H1 (cell line): ENCODE data around the gene PITPNM1. TPM values are rescaled to one million over a fixed set of nuclear protein-coding genes. Genes with fewer than 3 reads are reported as not detected.

Source experiments
- CTCF ChIA-PET: fragments of 300-600 bp; sonication (Branson Sonifier 250); formaldehyde crosslinking; loops from one replicate; lab custom pipeline; 2021; ENCODE audit not compliant: partially characterized antibody; lab: Charles Lee
- POLR2A ChIA-PET: fragments of 300-600 bp; sonication (Branson Sonifier 250); formaldehyde crosslinking; loops from one replicate; lab custom pipeline; 2021; ENCODE audit warnings: inconsistent platforms; ENCODE audit not compliant: partially characterized antibody; lab: Charles Lee
- DNase-seq, 2 experiments: peaks; one replicate each; pipeline versions ENCODE4 v3.0.0 to v3.0.0-alpha.2; 2010 to 2022; ENCODE audit warnings: low spot score in 2 of 2, low read depth in 1 of 2, mixed read lengths in 1 of 2
- FAIRE-seq: peaks from 2 replicates; lab custom pipeline; 2011; peaks lifted over from hg19 to GRCh38; lab: Jason Lieb, UNC
- H2AFZ ChIP-seq: 2 replicates; pipeline ENCODE4 v1.8.1; 2012; ENCODE audit warnings: low read length, inconsistent platforms
- H2AK5ac ChIP-seq: 2 replicates; pipeline ENCODE4 v1.6.1; 2013; ENCODE audit warnings: low read depth, low read length
- H2BK120ac ChIP-seq: replicated peaks from 2 replicates; pipeline ENCODE3; 2013; ENCODE audit warnings: low read depth, low read length, inconsistent platforms
- H2BK12ac ChIP-seq: 2 replicates; pipeline ENCODE4 v1.6.1; 2013; ENCODE audit warnings: low read depth, low read length
- H2BK15ac ChIP-seq: 2 replicates; pipeline ENCODE4 v1.6.1; 2013; ENCODE audit warnings: low read length
- H2BK20ac ChIP-seq: 2 replicates; pipeline ENCODE4 v1.6.1; 2013; ENCODE audit warnings: low read length
- H2BK5ac ChIP-seq: 2 replicates; pipeline ENCODE4 v1.6.1; 2013; ENCODE audit warnings: low read depth, low read length
- H3K14ac ChIP-seq: 2 replicates; pipeline ENCODE4 v1.6.1; 2013; ENCODE audit warnings: inconsistent platforms; ENCODE audit not compliant: insufficient read length
- H3K18ac ChIP-seq: 2 replicates; pipeline ENCODE4 v1.6.1; 2013; ENCODE audit warnings: low read length; ENCODE audit errors: extremely low read depth
- H3K23ac ChIP-seq: 2 replicates; pipeline ENCODE4 v1.6.1; 2013; ENCODE audit warnings: inconsistent platforms; ENCODE audit not compliant: insufficient read length
- H3K23me2 ChIP-seq: 2 replicates; pipeline ENCODE4 v1.6.1; 2013; ENCODE audit warnings: low read depth, low read length
- H3K27ac ChIP-seq: 2 replicates; pipeline ENCODE4 v1.6.1; 2011; ENCODE audit warnings: low read depth, low read length, inconsistent platforms
- H3K27me3 ChIP-seq, 4 experiments: replicated peaks in 1 of 4; 1 replicate in 1 of 4; 2 replicates in 3 of 4; pipeline versions ENCODE4 v1.6.1 to v1.8.1; 2011 to 2013; ENCODE audit warnings: low read length in 3 of 4, mild to moderate bottlenecking in 3 of 4, inconsistent platforms in 2 of 4, mixed read lengths in 2 of 4, moderate library complexity in 1 of 4; ENCODE audit not compliant: control insufficient read depth in 3 of 4, insufficient read depth in 3 of 4; ENCODE audit errors: extremely low read depth in 1 of 4
- H3K36me3 ChIP-seq, 4 experiments: 2 replicates each; pipeline versions ENCODE4 v1.6.1 to v1.8.1; 2011 to 2013; ENCODE audit warnings: mild to moderate bottlenecking in 4 of 4, low read length in 3 of 4, moderate library complexity in 2 of 4, control low read depth in 1 of 4, inconsistent platforms in 1 of 4; ENCODE audit not compliant: insufficient read depth in 4 of 4, control insufficient read depth in 2 of 4
- H3K4ac ChIP-seq: replicated peaks from 2 replicates; pipeline ENCODE3; 2013; ENCODE audit warnings: low read length, low read depth, mixed read lengths, inconsistent platforms; ENCODE audit not compliant: insufficient read length
- H3K4me1 ChIP-seq, 4 experiments: replicated peaks in 1 of 4; 1 replicate in 1 of 4; 2 replicates in 3 of 4; pipeline versions ENCODE4 v1.6.1 to v1.8.1; 2011 to 2013; ENCODE audit warnings: low read length in 3 of 4, inconsistent platforms in 2 of 4, mixed read lengths in 1 of 4; ENCODE audit not compliant: insufficient read depth in 4 of 4, control insufficient read depth in 3 of 4
- H3K4me2 ChIP-seq, 2 experiments: 2 replicates each; pipeline versions ENCODE4 v1.6.1 to v1.8.1; 2011 to 2013; ENCODE audit warnings: low read depth in 2 of 2, low read length in 2 of 2, control low read depth in 1 of 2, inconsistent platforms in 1 of 2, mild to moderate bottlenecking in 1 of 2; ENCODE audit not compliant: insufficient read depth in 1 of 2
- H3K4me3 ChIP-seq, 4 experiments: fragments of 200-600, 300-600 bp in 1 of 4; sonication (generic), shearing (Covaris generic), sonication (Bioruptor Twin) in 1 of 4; 2 replicates each; pipeline versions ENCODE4 v1.5.1 to v1.8.1; 2011 to 2016; ENCODE audit warnings: low read length in 4 of 4, low read depth in 3 of 4, control low read depth in 2 of 4, inconsistent platforms in 2 of 4, mild to moderate bottlenecking in 2 of 4, mixed read lengths in 1 of 4, moderate library complexity in 1 of 4; ENCODE audit not compliant: insufficient read depth in 2 of 4; ENCODE audit errors: extremely low read depth in 1 of 4
- H3K56ac ChIP-seq: replicated peaks from 2 replicates; pipeline ENCODE3; 2013; ENCODE audit warnings: low read depth, mild to moderate bottlenecking, mixed read lengths, low read length, inconsistent platforms; ENCODE audit not compliant: insufficient read length
- H3K79me1 ChIP-seq: 2 replicates; pipeline ENCODE4 v1.6.1; 2013; ENCODE audit warnings: low read depth, low read length, control low read depth
- H3K79me2 ChIP-seq, 2 experiments: 2 replicates each; pipeline versions ENCODE4 v1.6.1 to v1.8.1; 2012 to 2013; ENCODE audit warnings: low read length in 2 of 2, mild to moderate bottlenecking in 2 of 2, inconsistent platforms in 1 of 2; ENCODE audit not compliant: insufficient read depth in 2 of 2, control insufficient read depth in 1 of 2
- H3K9ac ChIP-seq, 4 experiments: replicated peaks in 1 of 4; 1 replicate in 1 of 4; 2 replicates in 3 of 4; pipeline versions ENCODE4 v1.6.1 to v1.8.1; 2011 to 2013; ENCODE audit warnings: low read depth in 3 of 4, low read length in 3 of 4, control low read depth in 2 of 4, mild to moderate bottlenecking in 2 of 4, moderate library complexity in 2 of 4, inconsistent platforms in 1 of 4; ENCODE audit errors: extremely low read depth in 1 of 4
- H3K9me3 ChIP-seq, 2 experiments: 2 replicates each; pipeline versions ENCODE4 v1.6.1 to v1.8.1; 2012 to 2013; ENCODE audit warnings: mild to moderate bottlenecking in 2 of 2, moderate library complexity in 2 of 2, control low read depth in 1 of 2, inconsistent platforms in 1 of 2, low read depth in 1 of 2, low read length in 1 of 2, mixed read lengths in 1 of 2; ENCODE audit not compliant: insufficient read depth in 2 of 2
- H4K20me1 ChIP-seq, 2 experiments: replicated peaks in 1 of 2; 2 replicates each; pipeline versions ENCODE3 to v1.8.1; 2011 to 2013; ENCODE audit warnings: inconsistent platforms in 2 of 2, low read length in 2 of 2, mild to moderate bottlenecking in 1 of 2; ENCODE audit not compliant: insufficient read depth in 2 of 2, control insufficient read depth in 1 of 2
- H4K5ac ChIP-seq: 2 replicates; pipeline ENCODE4 v1.6.1; 2013; ENCODE audit warnings: low read length, low read depth, mixed read lengths, inconsistent platforms; ENCODE audit not compliant: insufficient read length
- H4K8ac ChIP-seq: 2 replicates; pipeline ENCODE4 v1.8.0; 2013; ENCODE audit warnings: mild to moderate bottlenecking, moderate library complexity, low read length, inconsistent platforms; ENCODE audit not compliant: insufficient read depth; ENCODE audit errors: extremely low read depth
- H4K91ac ChIP-seq: replicated peaks from 2 replicates; pipeline ENCODE3; 2013; ENCODE audit warnings: low read length, mixed read lengths, inconsistent platforms; ENCODE audit not compliant: insufficient read length
- ASH2L ChIP-seq: fragments of 200-600, 300-600 bp; sonication (generic); IDR thresholded peaks from one replicate; pipeline ENCODE4 v1.7.1; 2017; ENCODE audit warnings: low read length
- ATF2 ChIP-seq: IDR thresholded peaks from 2 replicates; pipeline ENCODE4 v1.6.1; 2012; ENCODE audit warnings: low read length, inconsistent platforms
- CEBPB ChIP-seq: IDR thresholded peaks from 2 replicates; pipeline ENCODE4 v1.6.1; 2012; ENCODE audit warnings: low read depth, low read length
- EZH2 ChIP-seq: fragments of 200-600 bp; sonication (generic); IDR thresholded peaks from 2 replicates; pipeline ENCODE4 v1.7.1; 2012; ENCODE audit warnings: low read depth, mild to moderate bottlenecking, moderate library complexity, low read length, inconsistent platforms; ENCODE audit not compliant: severe bottlenecking
- RBBP5 ChIP-seq: IDR thresholded peaks from 2 replicates; pipeline ENCODE4 v1.7.1; 2012; ENCODE audit warnings: low read depth, mild to moderate bottlenecking, inconsistent platforms, low read length, moderate library complexity, borderline replicate concordance
- WGBS, 2 experiments: shearing (Covaris generic) in 1 of 2; methylation state at CpG; one replicate each; pipeline versions ENCODE4 v1.1.6 to v1.1.7; 2013 to 2015; ENCODE audit warnings: low lambda C conversion rate in 2 of 2, mixed read lengths in 2 of 2, inconsistent platforms in 1 of 2, low coverage in 1 of 2, missing lambda C conversion rate in 1 of 2; ENCODE audit not compliant: insufficient replicate concordance in 2 of 2, insufficient coverage in 1 of 2, insufficient read length in 1 of 2; ENCODE audit errors: extremely low coverage in 1 of 2, missing lambda C conversion rate in 1 of 2; 5-methylcytosine and 5-hydroxymethylcytosine counted together
- polyA plus RNA-seq, 7 experiments: library from polyadenylated mRNA; depleted of rRNA in 3 of 7; stranded (reverse) in 5 of 7; unstranded in 2 of 7; fragments of >200 nt in 5 of 7; fragments of 200-250 nt in 2 of 7; gene quantifications; 1 replicate in 5 of 7; 2 replicates in 1 of 7; 4 replicates in 1 of 7; pipeline versions ENCODE4 v1.2.1 to v1.2.3, GENCODE V29; 2011 to 2013; ENCODE audit warnings: missing spikeins in 2 of 7, mixed read lengths in 2 of 7
- total RNA-seq: library from RNA; stranded (reverse); fragmentation: NEBNext Ultra II Directional; extraction: Animal tissue kit (Norgen Biotek cat#: 25700); gene quantifications from 2 replicates; pipeline ENCODE4 v1.2.1, GENCODE V29; 2021
- TF ChIP-seq, protein P1 (sequence below), 3 experiments: IDR thresholded peaks; 1 replicate in 2 of 3; 2 replicates in 1 of 3; pipeline versions ENCODE4 v1.5.1 to v1.6.1; 2011; ENCODE audit warnings: low read length in 3 of 3, mild to moderate bottlenecking in 3 of 3, inconsistent platforms in 2 of 3, low read depth in 1 of 3, moderate library complexity in 1 of 3; ENCODE audit not compliant: insufficient read depth in 1 of 3; ENCODE audit errors: control extremely low read depth in 1 of 3

The PITPNM1 gene
- total and polyA plus RNA-seq, 2 of the 8 experiments (the other 6 are each of a cell fraction or from before 2014, with no cell fraction given): 27.2 to 52.7 TPM

- peak; percentile 98 to 99 for DNase-seq
- Histone ChIP-seq H3K36me3 (no peaks in the 10 kb centered on the region), H3K79me1 (no peaks in the 10 kb centered on the region), H3K4me3 (peak within 1 kb of the TSS; percentile 74 to 89 (median 86)), H2BK120ac (no peak within 1 kb of the TSS), H3K79me2 (0 out of 4 replicates have a peak, but pooled peaks cover 0 to 8% of the 10 kb centered on the region in 2 experiments), H4K91ac (no peak within 1 kb of the TSS), H4K5ac (peak within 1 kb of the TSS; percentile 87), H3K27me3 (peaks cover 0 to 10% (median 5%) of the 10 kb centered on the region in 4 experiments; a peak in 3 of 7 replicates), H2BK15ac (no peak within 1 kb of the TSS), H3K9me3 (no peaks in the 10 kb centered on the region), H3K23ac (no peak within 1 kb of the TSS), H2BK5ac (peak within 1 kb of the TSS; percentile 96), H3K23me2 (peaks cover 23% of the 10 kb centered on the region), H3K9ac (peak within 1 kb of the TSS; percentile 72 to 87 (median 80)), H2BK20ac (no peak within 1 kb of the TSS), H3K56ac (peak within 1 kb of the TSS; percentile 85), H4K20me1 (peaks cover 3 to 11% of the 10 kb centered on the region in 2 experiments), H3K4me2 (peak within 1 kb of the TSS; percentile 66 to 84), H2AFZ (peak within 1 kb of the TSS; percentile 47; the same call in 1 of the 2 replicates), H2BK12ac (peak within 1 kb of the TSS; percentile 75; the same call in 1 of the 2 replicates), H3K14ac (no peak within 1 kb of the TSS), H4K8ac (peak within 1 kb of the TSS; percentile 96), H3K4me1 (peaks cover 0 to 30% (median 10%) of the 10 kb centered on the region in 4 experiments; a peak in 6 of 7 replicates), H3K27ac (peak within 1 kb of the TSS; percentile 88), H2AK5ac (no peak within 1 kb of the TSS), H3K18ac (peak within 1 kb of the TSS; percentile 99), H3K4ac (no peak within 1 kb of the TSS)
- ChIA-PET POLR2A (interaction anchor here (0.8 to 1.0 kb wide), 4 partner anchors 9 to 43 kb away, joined by 3 to 5 read pairs (median 4); no protein-coding TSS in a partner anchor), CTCF (interaction anchor here (1.2 kb wide), 1 partner anchor 151 kb away, joined by 4 read pairs; no protein-coding TSS in a partner anchor)
- 1% methylated on average over 54 of the region's 57 CpGs; no CpG with 5 or more reads in 1 of the 2 experiments for WGBS, 2 experiments
- FAIRE-seq: no peak
- TF ChIP-seq ASH2L (no peak), EZH2 (no peak), CEBPB (no peak), ATF2 (peak; percentile 21; the same call in 1 of the 2 replicates), RBBP5 (no peak)
- TF ChIP-seq, protein P1, sequence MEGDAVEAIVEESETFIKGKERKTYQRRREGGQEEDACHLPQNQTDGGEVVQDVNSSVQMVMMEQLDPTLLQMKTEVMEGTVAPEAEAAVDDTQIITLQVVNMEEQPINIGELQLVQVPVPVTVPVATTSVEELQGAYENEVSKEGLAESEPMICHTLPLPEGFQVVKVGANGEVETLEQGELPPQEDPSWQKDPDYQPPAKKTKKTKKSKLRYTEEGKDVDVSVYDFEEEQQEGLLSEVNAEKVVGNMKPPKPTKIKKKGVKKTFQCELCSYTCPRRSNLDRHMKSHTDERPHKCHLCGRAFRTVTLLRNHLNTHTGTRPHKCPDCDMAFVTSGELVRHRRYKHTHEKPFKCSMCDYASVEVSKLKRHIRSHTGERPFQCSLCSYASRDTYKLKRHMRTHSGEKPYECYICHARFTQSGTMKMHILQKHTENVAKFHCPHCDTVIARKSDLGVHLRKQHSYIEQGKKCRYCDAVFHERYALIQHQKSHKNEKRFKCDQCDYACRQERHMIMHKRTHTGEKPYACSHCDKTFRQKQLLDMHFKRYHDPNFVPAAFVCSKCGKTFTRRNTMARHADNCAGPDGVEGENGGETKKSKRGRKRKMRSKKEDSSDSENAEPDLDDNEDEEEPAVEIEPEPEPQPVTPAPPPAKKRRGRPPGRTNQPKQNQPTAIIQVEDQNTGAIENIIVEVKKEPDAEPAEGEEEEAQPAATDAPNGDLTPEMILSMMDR (IDR thresholded peaks at IDR 0.05; ENCODE audit: control extremely low read depth in 1 of 3, insufficient read depth in 1 of 3, low read depth in 1 of 3, low read length in 3 of 3): no peak
Observed at GRCh38 chr11:67507864-67508485, 2.8 kb upstream of the PITPNM1 start, which contains the start of gene CDK2AP2. Gene CDK2AP2 (minus strand): TSS chr11:67508162. CDS start chr11:67508082, 80 bp downstream.
